Measurements from ENCODE around the gene COG2. TPM values are rescaled to one million over a fixed set of nuclear protein-coding genes. Genes with fewer than 3 reads are reported as not detected.

COG2 gene
- total and polyA plus RNA-seq, 7 donors, result 17.5 to 31.2 (median 25.2) TPM

DNA sequence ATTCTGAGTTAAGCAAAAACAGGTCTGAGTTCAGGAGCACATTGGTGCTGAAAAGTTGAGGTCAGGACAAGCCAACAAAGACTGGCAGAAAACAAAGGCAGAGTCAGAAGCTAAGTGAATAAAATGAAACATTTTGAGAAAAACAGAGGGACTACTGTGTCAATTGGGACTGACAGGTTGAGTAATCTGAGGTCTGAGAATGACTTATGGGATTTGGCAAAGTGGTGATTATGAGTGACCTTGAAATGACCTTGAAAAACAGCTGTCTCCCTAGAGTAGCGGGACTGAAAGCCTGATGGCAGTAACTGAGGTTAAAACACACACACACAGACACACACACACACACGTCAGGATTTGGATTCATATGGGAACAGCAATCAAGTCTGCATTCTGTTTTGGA is 8.8 kb upstream of the COG2 start:
- no peak for TF ChIP-seq EP300 (IDR thresholded peaks at IDR 0.05)
- no peak for TF ChIP-seq POLR2A (IDR thresholded peaks at IDR 0.05)
- TF ChIP-seq POLR2AphosphoS5 (IDR thresholded peaks at IDR 0.05), result no peak
- TF ChIP-seq, protein P1, sequence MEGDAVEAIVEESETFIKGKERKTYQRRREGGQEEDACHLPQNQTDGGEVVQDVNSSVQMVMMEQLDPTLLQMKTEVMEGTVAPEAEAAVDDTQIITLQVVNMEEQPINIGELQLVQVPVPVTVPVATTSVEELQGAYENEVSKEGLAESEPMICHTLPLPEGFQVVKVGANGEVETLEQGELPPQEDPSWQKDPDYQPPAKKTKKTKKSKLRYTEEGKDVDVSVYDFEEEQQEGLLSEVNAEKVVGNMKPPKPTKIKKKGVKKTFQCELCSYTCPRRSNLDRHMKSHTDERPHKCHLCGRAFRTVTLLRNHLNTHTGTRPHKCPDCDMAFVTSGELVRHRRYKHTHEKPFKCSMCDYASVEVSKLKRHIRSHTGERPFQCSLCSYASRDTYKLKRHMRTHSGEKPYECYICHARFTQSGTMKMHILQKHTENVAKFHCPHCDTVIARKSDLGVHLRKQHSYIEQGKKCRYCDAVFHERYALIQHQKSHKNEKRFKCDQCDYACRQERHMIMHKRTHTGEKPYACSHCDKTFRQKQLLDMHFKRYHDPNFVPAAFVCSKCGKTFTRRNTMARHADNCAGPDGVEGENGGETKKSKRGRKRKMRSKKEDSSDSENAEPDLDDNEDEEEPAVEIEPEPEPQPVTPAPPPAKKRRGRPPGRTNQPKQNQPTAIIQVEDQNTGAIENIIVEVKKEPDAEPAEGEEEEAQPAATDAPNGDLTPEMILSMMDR (IDR thresholded peaks at IDR 0.05), result no peak
- H3K4me3 ChIP-seq, result no peak overlapping the region
- no peaks in the 10 kb centered on the region for H3K4me1 ChIP-seq
- no peaks in the 10 kb centered on the region for H3K9me3 ChIP-seq
- no peaks in the 10 kb centered on the region for H3K36me3 ChIP-seq
- H3K27ac ChIP-seq, result no peak overlapping the region
- intact Hi-C loops (cut with DNase I), result loop anchor here (10.0 kb wide), 1 partner anchor 161 kb away; no protein-coding TSS in a partner anchor
- DNase-seq, result no peak
- peaks cover 0 to 4% (median 0%) of the 10 kb centered on the region in 3 donors for H3K27me3 ChIP-seq
- 75 to 78% methylated on average over 2 of the region's 2 CpGs for WGBS, 2 donors

DNA sequence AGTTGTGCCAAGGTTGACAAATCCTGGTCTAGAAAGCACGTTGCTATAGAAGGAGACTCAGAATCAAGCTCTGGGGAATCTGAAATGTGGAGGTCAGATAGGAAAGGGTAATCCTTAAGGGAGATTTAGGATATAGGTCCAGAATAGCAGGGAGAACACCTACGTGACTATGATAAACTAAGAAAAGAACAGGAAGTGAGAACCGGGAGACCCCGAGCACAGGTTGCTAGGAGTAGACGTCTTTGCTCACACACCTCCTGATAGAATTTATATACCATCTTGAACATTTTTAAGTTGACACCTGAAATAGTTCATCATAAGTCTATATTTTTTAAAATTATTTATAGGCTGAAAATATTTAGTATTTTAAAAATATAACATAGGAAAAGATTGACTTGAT is 7.9 kb upstream of the COG2 start:
- Histone ChIP-seq H3K4me1 (no peaks in the 10 kb centered on the region), H3K4me3 (no peak overlapping the region), H3K9me3 (no peaks in the 10 kb centered on the region), H3K27me3 (peaks cover 0 to 9% (median 0%) of the 10 kb centered on the region in 3 donors), H3K36me3 (no peaks in the 10 kb centered on the region), H3K27ac (no peak overlapping the region)
- whole genome bisulfite sequencing, 2 donors, result 76 to 89% methylated on average over 5 of the region's 5 CpGs
- TF ChIP-seq POLR2AphosphoS5 (IDR thresholded peaks at IDR 0.05), result no peak
- DNase-seq, result no peak
- intact Hi-C loops (cut with DNase I), result loop anchor here (10.0 kb wide), 1 partner anchor 160 kb away; no protein-coding TSS in a partner anchor

DNA sequence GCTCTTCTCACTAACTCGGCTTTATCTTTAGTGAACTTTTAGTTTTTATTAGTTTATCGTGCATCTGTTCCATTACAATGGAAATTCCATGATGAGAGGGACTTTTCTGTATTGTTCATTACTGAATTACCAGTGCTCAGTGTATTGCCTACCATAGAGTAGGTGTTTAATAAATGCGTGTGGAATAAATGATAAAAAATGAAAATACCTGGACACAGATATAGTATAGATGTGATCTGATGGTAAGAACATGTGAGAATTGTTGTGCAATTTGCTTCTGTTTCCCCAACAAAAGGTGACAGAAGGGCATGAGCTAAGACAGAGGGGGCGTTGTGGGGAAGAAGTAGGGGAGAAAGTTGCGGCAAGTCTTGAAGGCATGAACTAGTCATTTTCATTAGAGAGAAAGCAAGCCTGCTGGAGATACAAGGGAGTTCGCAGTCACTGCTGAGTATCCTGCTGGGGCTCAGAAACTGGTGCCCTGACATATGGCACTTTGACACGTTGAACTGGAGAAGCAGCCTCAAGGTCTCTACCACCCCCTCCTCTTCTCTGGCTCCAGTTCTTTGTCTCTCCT is 5.6 kb upstream of the COG2 start:
- TF ChIP-seq POLR2A (IDR thresholded peaks at IDR 0.05), result no peak
- TF ChIP-seq, protein P1 (IDR thresholded peaks at IDR 0.05), result no peak
- TF ChIP-seq POLR2AphosphoS5 (IDR thresholded peaks at IDR 0.05), result no peak
- no peak for TF ChIP-seq EP300 (IDR thresholded peaks at IDR 0.05)

DNA sequence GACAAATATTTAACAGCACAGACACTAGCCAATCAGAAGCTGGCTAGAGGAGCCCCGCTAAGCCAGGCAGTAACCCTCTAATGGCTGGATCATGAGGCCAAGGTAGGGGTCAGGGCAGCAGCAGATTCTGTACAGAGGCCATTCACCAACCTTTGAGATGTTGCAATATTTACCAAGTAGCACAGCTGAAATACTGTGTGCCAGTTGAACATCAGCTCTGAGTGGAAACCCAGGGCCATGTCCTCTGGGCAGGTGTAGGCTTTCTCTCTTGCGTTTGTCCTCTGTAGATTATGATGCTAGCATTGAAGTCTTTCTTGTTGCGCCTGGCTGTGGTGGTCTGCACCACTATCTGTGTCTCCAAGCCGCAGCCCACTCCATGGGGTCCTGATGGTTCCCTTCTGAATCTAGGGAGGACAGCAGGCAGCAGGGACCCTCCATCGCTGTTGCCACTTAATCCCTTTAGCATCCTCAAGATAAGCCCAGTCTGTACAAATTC is 2.5 kb upstream of the COG2 start:
- no peak for DNase-seq
- peaks cover 0 to 26% (median 21%) of the 10 kb centered on the region in 4 donors for H3K4me1 ChIP-seq
- intact Hi-C loops (cut with DNase I), result loop anchor here (5.0 to 10.0 kb wide), 2 partner anchors 133 to 155 kb away; no protein-coding TSS in a partner anchor
- H3K36me3 ChIP-seq, result no peaks in the 10 kb centered on the region
- H3K27me3 ChIP-seq, result peaks cover 0 to 9% (median 0%) of the 10 kb centered on the region in 3 donors
- H3K4me3 ChIP-seq, result no peak overlapping the region
- no peak overlapping the region for H3K27ac ChIP-seq
- no peak for TF ChIP-seq POLR2AphosphoS5 (IDR thresholded peaks at IDR 0.05)
- no peaks in the 10 kb centered on the region for H3K9me3 ChIP-seq
- 86 to 88% methylated on average over 5 of the region's 5 CpGs for WGBS, 2 donors

More for the DNA sequence above, 5.6 kb upstream of the COG2 start:
- Histone ChIP-seq H3K9me3 (no peaks in the 10 kb centered on the region), H3K4me1 (peaks cover 0 to 2% (median under 1%) of the 10 kb centered on the region in 4 donors), H3K27ac (no peak overlapping the region), H3K27me3 (peaks cover 0 to 9% (median 0%) of the 10 kb centered on the region in 3 donors), H3K36me3 (no peaks in the 10 kb centered on the region), H3K4me3 (no peak overlapping the region)
- DNase-seq, result no peak
- WGBS, 2 donors, result 84 to 86% methylated on average over 7 of the region's 7 CpGs
- intact Hi-C loops (cut with DNase I), result loop anchor here (10.0 kb wide), 1 partner anchor 158 kb away; no protein-coding TSS in a partner anchor

DNA sequence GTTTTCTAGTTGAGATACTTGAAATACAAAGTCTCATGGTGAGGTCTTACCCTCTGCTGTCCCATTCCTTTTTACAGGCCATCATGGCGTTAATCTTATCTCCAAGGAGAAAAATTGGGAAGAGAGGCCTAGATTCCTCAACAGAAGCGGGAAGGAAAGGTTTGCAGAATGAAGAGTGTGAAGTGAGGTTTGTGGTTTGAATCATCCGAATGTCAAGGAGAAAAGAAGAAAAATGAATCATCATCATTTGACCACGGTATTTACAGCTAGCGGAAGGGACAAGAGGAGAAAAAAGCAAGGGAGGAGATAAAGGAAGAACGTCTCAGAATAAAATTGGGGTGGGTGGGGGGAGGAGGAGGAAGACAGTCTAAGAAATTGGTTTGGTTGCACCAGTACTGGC is 935 bp upstream of the COG2 start:
- Histone ChIP-seq H3K9me3 (no peaks in the 10 kb centered on the region), H3K27ac (no peak overlapping the region), H3K36me3 (no peaks in the 10 kb centered on the region), H3K27me3 (peaks cover 0 to 9% (median 0%) of the 10 kb centered on the region in 3 donors), H3K4me3 (no peak overlapping the region), H3K4me1 (peaks cover 0 to 31% (median 24%) of the 10 kb centered on the region in 4 donors)
- TF ChIP-seq, protein P1 (IDR thresholded peaks at IDR 0.05), result no peak
- TF ChIP-seq EP300 (IDR thresholded peaks at IDR 0.05), result no peak
- no peak for TF ChIP-seq POLR2A (IDR thresholded peaks at IDR 0.05)
- TF ChIP-seq POLR2AphosphoS5 (IDR thresholded peaks at IDR 0.05), result no peak
- intact Hi-C loops (cut with DNase I), result loop anchor here (5.0 kb wide), 1 partner anchor 131 kb away; no protein-coding TSS in a partner anchor
- no peak for DNase-seq
- 62 to 83% methylated on average over 6 of the region's 6 CpGs for WGBS, 2 donors
